AG10803 (cell line): ENCODE measurements around the gene WNT3A.
A peak's percentile ranks its signal among the peaks of the same experiment; 100 is the strongest.

Source experiments
- DNase-seq: peaks from one replicate; pipeline ENCODE4 v3.0.0; 2010; ENCODE audit warnings: low read depth
- H3K4me3 ChIP-seq: 2 replicates; pipeline ENCODE4 v1.5.1; 2011; ENCODE audit warnings: mild to moderate bottlenecking, low read length, control low read depth
- CTCF ChIP-seq: conservative IDR thresholded peaks from 2 replicates; pipeline ENCODE4 v1.5.1; 2011; ENCODE audit warnings: mild to moderate bottlenecking, low read length, control low read depth, inconsistent platforms

The WNT3A gene

GRCh38 chr1:228004331-228004855, 2.4 kb upstream of the WNT3A start:
- no peak overlapping the region for H3K4me3 ChIP-seq
- DNase-seq, result peak; percentile 12
- peak; percentile 42 for TF ChIP-seq CTCF

- no peak for DNase-seq
- TF ChIP-seq CTCF, result no peak
- no peak overlapping the region for H3K4me3 ChIP-seq
These were observed 1.8 kb upstream of the WNT3A start for GRCh38 chr1:228004856-228005462.

- no peak for TF ChIP-seq CTCF
- H3K4me3 ChIP-seq, result no peak overlapping the region
- DNase-seq, result no peak
These were observed 1.2 kb upstream of the WNT3A start for GRCh38 chr1:228005511-228006033.

GRCh38 chr1:228006034-228006785, 588 bp upstream of the WNT3A start:
- H3K4me3 ChIP-seq, result no peak overlapping the region
- TF ChIP-seq CTCF, result no peak
- no peak for DNase-seq

DNA sequence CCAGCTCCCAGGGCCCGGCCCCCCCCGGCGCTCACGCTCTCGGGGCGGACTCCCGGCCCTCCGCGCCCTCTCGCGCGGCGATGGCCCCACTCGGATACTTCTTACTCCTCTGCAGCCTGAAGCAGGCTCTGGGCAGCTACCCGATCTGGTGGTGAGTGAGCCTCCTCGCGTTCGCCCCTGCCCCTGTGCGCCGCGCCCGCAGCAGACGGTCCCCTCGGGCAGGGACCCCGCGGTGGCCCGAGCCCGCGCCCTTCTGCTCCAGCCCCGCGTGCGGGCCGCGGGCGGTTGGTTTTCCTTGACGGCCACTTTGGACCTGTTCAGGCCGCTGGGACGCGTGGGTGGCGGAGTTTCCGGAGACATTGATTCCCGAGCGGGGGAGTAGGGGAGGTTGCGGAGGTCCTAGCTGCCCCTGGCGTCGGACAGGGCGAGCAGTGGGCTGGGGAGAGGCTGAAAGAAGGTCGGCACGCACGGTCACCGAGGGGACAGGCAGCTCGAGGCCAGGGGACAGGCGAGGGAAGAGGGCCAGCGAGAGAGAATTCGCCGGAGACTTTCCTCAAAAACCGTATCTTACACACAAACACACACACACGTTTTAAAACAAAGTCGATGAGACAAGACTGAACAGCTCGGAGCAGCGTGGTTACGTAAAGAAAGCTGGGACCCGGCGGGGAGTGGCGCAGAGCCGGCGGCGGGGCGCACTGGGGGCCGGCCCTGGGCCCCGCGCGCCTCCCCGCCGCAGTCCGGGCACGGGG, 427 bp downstream of the WNT3A start:
- DNase-seq, result no peak
- TF ChIP-seq CTCF, result no peak
- no peak overlapping the region for H3K4me3 ChIP-seq

DNA sequence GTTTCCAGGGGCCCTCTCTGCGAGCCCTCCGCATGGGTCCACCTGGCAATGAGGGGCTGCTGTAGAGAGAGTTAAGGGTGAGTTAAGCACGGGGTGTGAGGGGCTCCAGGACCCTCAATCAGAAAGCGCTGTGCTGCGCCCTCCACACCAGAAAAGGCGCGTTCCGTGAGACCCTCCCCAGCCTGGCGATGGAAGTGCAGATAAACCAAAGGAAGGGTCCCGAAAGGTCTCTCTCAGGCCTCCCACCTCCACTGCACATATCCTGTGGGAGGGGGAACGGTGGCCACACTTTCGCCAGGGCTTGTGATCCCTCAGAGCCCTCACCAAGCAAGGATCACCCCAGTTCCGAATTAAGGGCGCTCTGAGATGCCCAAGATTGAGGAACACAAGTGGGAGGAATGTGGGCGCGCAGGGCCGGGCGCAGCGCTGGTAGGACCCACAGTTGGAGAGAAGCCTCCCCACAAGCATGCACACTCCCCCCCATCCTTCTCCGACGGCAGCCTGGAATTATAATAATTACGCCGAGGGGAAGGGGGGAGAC, 1.1 kb downstream of the WNT3A start:
- no peak for DNase-seq
- no peak for TF ChIP-seq CTCF
- H3K4me3 ChIP-seq, result no peak overlapping the region
